HG02885 (cell line): Measurements from ENCODE around the gene ENTPD6.
"Not testable (repeated sequence)": the region's sequence is repeated elsewhere in the genome, so short reads cannot be mapped to it uniquely, and the experiment has no call there.

Source experiments
- ATAC-seq: cut with Tn5 transposase; IDR thresholded peaks from one replicate; pipeline ENCODE4 v1.9.1; 2021; ENCODE audit warnings: mild to moderate bottlenecking; ENCODE audit not compliant: unreplicated experiment, poor library complexity

The ENTPD6 gene

GRCh38 chr20:25195014-25195961 lies at the start of gene ENTPD6:
TSS of gene ENTPD6 (plus strand) at chr20:25195712. CDS start at chr20:25206537, 10,825 bp downstream.
- peak; percentile 84 for ATAC-seq

- no peak for ATAC-seq
Measured at GRCh38 chr20:25146976-25147375, 48.5 kb upstream of the ENTPD6 start.

- ATAC-seq = no peak
Measured at GRCh38 chr20:25147716-25148115, 47.8 kb upstream of the ENTPD6 start.

- ATAC-seq = no peak
Measured at GRCh38 chr20:25148181-25148981, 47.1 kb upstream of the ENTPD6 start.

GRCh38 chr20:25148982-25149846 lies 46.3 kb upstream of the ENTPD6 start:
- no peak for ATAC-seq

GRCh38 chr20:25150016-25150415 lies 45.5 kb upstream of the ENTPD6 start:
- no peak for ATAC-seq

GRCh38 chr20:25158043-25158442 lies 37.5 kb upstream of the ENTPD6 start:
- no peak for ATAC-seq

- peak; percentile 91 for ATAC-seq
Measured at GRCh38 chr20:25160467-25160866, 35.0 kb upstream of the ENTPD6 start.

- no peak for ATAC-seq
Measured at GRCh38 chr20:25160897-25161296, 34.6 kb upstream of the ENTPD6 start.

- no peak for ATAC-seq
Measured at GRCh38 chr20:25165128-25165527, 30.4 kb upstream of the ENTPD6 start.

GRCh38 chr20:25166105-25166782 lies 29.3 kb upstream of the ENTPD6 start:
- ATAC-seq = not testable (repeated sequence)

GRCh38 chr20:25173321-25173720 lies 22.2 kb upstream of the ENTPD6 start:
- no peak for ATAC-seq

- no peak for ATAC-seq
Measured at GRCh38 chr20:25173886-25174308, 21.6 kb upstream of the ENTPD6 start.

- no peak for ATAC-seq
Measured at GRCh38 chr20:25176184-25176583, 19.3 kb upstream of the ENTPD6 start.

- ATAC-seq = no peak
Measured at GRCh38 chr20:25177890-25178321, 17.6 kb upstream of the ENTPD6 start.

GRCh38 chr20:25178563-25179438 lies 16.7 kb upstream of the ENTPD6 start:
- ATAC-seq = peak; percentile 65

GRCh38 chr20:25179439-25180089 lies 15.9 kb upstream of the ENTPD6 start:
- no peak for ATAC-seq

GRCh38 chr20:25184391-25184790 lies 11.1 kb upstream of the ENTPD6 start:
- ATAC-seq = not testable (repeated sequence)
